HG02981 (cell line): ENCODE results near the gene NPHP1.
"Not testable (repeated sequence)": the region's sequence is repeated elsewhere in the genome, so short reads cannot be mapped to it uniquely, and the experiment has no call there.

Experiments used
- ATAC-seq: cut with Tn5 transposase; IDR thresholded peaks from one replicate; pipeline ENCODE4 v1.9.1; 2021; ENCODE audit warnings: mild to moderate bottlenecking, moderate library complexity; ENCODE audit not compliant: unreplicated experiment

Gene NPHP1

DNA sequence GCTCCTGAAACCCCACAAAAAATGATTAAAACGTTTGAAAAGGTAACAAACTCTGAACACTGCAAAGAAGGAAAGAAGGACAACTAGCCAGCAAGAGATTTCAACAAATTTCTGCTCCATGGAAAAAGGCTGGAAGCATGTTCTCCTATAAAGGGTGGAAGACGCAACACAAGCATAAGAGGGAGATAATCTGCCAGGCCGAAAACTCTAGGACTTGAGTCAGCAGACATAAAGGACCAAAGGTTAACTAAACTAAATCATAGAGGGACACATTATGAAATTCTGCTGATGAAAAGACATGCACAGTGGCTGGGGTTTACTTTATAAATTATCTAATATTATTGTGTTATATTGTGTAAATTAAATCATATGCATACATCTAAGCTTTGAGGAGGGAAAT lies 6.8 kb downstream of the NPHP1 start:
- no peak for ATAC-seq

DNA sequence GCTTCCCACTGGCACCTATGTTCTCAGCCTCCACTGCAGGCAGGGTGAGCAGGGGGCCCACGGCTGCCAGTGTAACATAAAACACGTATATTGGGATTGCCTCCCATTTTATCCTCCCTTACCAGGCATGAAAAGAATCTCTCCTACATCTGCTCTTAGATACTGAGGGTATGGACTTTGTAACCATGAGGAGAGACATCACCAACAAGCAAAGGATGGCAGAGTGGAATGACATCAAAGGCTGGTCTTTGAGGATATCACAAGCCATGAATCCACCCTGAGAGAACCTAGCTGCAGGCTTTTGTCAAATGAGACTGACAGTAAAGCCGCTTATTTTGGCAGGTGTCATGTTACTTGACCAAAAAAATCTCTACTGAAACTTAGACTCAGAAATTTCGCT lies 7.4 kb downstream of the NPHP1 start:
- no peak for ATAC-seq

DNA sequence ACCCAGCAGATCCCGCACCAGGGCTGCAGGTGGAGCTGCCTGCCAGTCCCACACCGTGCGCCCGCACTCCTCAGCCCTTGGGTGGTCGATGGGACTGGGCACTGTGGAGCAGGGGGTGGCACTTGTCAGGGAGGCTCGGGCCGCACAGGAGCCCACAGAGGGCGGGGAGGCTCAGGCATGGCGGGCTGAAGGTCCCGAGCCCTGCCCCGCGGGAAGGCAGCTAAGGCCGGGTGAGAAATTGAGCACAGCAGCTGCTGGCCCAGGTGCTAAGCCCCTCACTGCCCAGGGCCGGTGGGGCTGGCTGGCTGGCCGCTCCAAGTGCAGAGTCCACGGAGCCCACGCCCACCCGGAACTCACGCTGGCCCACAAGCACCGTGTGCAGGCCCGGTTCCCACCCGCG lies 14.6 kb downstream of the NPHP1 start:
- ATAC-seq, result not testable (repeated sequence)

DNA sequence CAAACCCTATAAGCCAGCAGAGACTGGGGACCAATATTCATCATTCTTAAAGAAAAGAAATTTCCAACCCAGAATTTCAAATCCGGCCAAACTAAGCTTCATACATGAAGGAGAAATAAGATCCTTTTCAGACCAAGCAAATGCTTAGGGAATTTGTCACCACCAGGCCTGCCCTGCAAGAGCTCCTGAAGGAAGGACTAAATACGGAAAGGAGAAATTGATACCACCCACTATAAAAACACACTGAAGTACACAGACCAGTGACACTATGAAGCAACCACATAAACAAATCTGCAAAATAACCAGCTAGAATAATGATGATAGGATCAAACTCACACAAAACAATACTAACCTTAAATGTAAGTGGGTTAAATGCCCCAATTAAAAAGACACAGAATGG lies 22.4 kb downstream of the NPHP1 start:
- no peak for ATAC-seq

DNA sequence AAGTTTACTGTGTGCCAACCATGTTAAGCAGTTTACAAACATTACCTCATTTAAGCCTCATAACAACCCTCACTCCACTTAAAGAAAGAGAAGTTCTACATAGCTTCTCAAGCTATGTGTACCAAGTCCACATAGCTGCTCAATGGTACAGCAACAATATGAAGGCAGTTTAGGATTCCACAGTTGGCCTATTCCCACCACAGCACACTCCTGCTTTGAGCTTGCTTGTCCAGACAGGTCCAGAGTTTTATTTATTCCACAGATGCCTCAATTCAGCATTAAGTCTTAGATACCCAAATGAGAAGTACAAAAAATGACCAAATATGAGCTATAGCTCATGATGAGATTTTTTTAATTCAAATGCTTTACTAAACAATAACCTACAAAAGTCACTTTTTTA lies 24.8 kb downstream of the NPHP1 start:
- ATAC-seq, result no peak

DNA sequence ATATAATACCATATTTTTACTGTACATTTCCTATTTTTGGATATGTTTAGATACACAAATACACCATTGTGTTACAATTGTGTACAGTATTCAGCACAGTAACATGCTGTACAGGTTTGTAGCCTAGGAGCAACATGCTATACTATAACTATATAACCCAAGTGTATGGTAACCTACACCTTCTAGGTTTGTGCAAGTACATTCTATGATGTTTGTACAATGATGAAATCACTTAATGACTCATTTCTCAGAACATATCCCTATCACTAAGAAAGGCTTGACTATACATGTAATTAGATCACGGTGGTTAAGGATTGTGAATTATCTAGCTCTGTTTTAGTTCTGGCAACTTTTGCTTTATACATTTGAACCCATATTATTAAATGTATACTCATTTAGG lies 31.3 kb downstream of the NPHP1 start:
- no peak for ATAC-seq

DNA sequence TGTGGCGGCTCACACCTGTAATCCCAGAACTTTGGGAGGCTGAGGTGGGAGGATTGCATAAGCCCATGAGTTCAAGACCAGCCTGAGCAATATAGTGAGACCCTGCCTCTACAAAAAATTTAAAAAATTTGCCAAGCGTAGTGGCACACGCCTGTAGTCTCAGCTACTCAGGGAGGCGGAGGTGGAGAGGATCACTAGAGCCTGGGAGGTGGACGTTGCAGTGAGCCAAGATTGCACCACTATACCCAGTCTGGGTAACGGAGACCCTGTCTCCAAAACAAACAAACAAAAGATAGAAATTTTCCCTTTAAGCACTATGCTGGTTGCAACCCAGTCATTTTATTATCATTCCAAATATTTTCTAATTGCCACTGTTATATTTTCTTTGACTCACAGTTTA lies 32.3 kb downstream of the NPHP1 start:
- ATAC-seq, result no peak

DNA sequence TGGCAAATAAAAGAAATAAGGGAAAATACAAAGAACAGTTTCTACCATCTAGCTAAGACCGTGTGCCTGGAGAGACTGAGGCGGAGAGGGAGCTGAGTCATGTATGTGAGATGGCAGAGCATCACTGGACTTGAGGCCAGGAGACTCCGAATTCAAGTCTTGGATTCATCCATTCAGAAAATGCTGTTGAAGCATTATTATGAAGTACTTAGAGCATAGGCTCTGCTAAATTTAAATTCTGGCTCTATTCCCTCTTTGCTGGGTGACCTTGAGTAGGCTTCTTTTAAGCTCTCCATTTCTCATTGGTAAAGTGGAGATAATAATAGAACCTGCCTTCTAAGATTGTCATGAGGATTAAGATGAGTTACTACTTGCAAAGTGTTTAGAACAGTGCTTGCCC lies 34.7 kb downstream of the NPHP1 start:
- ATAC-seq, result no peak

DNA sequence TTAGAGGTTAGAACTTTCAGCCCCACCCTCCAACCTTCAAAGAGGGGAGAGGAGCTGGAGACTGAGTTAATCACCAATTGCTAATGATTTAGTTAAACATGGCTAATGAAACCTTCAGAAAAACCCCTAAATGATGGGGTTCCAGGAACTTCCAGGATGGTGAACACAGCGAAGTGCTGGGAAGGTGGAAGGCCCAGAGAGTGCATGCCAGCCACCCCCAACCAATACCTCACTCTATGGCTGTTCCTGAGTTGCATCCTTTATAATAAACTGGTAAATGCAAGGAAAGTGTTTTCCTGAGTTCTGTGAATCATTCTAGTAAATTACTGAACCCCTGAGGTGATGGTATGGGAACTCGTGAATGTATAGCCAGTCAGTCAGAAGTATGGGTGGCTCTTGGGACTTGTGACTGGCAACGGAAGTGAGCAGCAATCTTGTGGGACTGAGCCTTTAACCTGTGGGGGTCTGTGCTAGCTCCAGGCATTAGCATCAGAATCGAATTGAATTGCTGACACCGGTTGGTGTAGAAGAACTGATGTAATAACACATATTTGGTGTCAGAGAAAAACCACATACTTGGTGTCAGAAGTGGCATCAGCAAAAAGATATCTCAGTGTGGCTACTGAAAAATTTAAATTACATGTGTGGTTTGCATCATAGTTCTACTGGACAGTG lies 37.4 kb downstream of the NPHP1 start:
- no peak for ATAC-seq

DNA sequence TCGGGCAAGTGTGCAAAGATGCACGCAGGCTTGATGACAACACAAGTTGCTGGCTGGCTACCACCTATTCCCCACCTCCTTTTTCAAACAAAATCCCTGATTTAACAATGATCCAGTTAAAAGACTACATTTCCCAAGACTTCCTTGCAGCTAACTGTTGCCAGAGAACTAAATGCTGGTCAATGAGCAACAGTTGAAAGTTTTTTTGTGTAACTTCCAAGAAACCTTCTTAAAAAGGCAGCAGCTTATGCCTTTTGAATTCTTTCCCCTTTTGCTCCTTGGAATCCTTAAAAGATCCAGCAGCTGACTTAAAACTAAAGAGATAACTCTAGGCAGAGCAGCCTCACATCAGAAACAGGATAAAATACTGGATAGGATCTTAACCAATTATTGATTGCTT lies 38.5 kb downstream of the NPHP1 start:
- no peak for ATAC-seq

DNA sequence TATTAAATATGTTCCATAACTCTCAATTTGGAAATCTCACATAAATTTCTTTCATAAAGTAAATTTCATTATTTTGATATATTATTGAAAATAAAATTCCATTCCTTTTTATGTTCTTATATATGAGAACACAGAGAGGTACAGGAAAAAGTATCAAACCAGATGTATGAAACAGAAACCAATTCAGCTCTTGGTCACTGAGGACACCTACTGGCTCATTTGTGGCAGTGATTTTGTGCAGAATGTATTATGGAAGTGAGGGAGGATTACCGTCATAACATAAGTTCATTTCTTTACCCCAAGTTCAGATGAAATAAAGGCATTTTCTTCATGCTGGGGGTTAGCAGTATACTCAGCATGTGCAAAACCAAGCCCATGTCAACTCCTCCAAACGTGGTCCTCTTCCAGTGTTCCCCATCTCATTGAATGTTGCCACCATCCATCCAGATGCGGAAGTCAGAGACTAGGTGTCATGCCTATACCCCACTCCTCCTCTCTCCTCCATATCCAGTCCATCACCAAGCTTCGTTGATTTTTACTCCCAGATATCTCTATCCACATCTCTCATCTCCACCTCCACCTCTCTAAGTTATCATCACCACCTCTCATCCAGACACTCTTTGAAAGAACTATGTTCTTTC lies 47.5 kb downstream of the NPHP1 start:
- ATAC-seq, result peak; percentile 47

DNA sequence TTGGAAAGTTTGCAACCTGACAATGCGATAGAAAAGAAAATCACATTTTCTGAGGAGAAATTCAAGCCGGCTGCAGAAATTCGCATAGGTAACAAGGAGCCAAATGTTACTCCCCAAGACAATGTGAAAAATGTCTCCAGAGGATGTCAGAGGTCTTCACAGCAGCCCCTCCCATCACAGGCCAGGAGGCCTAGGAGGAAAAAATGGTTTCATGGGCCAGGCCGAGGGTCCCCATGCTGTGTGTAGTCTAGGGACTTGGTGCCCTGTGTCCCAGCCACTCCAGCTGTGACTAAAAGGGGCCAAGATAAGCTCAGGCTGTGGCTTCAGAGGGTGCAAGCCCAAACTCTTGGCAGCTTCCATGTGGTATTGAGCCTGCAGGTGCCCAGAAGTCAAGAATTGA lies 50.0 kb downstream of the NPHP1 start:
- not testable (repeated sequence) for ATAC-seq

DNA sequence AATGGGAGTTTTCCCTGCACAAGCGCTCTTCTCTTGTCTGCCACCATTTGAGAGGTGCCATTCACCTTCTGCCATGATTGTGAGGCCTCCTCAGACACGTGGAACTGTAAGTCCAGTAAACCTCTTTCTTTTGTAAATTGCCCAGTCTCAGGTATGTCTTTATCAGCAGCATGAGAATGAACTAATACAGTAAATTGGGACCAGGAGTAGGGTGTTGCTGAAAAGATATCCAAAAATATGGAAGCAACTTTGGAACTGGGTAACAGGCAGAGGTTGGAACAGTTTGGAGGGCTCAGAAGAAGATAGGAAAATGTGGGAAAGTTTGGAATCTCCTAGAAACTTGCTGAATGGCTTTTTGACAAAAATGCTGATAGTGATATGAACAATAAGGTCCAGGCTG lies 50.6 kb downstream of the NPHP1 start:
- ATAC-seq, result not testable (repeated sequence)

DNA sequence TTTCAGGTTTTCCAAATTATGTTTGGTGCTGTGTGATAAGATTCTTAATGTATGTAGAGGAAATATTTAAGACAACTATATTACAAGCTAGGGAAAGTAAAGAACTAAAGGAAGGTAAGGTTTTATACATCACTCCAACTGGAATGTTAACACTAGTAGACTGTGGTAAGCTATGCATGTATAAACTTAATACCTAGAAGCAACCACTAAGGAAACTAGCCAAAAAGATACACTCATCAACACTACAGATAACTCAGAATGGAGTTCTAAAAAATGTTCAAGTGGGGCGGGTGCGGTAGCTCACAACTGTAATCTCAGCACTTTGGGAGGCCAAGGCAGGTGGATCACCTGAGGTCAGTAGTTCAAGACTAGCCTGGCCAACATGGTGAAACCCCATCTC lies 51.4 kb downstream of the NPHP1 start:
- no peak for ATAC-seq

DNA sequence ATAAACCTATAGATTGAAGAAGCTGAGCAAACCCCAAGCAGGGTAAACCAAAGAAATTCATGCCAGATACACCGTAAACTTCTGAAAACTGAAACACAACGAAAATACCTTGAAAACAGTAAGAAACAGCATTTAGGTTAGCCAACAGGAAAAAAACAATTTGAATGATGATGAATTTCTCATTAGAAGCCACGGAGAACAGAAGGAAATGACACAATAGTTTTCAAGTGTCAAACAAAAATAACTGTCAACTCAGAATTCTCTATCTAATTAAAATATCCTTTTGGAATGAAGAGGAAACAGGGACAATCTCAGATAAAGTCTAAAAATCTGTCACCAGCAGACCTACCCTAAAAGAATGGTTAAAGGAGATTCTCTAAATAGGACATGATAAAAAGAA lies 51.9 kb downstream of the NPHP1 start:
- no peak for ATAC-seq

DNA sequence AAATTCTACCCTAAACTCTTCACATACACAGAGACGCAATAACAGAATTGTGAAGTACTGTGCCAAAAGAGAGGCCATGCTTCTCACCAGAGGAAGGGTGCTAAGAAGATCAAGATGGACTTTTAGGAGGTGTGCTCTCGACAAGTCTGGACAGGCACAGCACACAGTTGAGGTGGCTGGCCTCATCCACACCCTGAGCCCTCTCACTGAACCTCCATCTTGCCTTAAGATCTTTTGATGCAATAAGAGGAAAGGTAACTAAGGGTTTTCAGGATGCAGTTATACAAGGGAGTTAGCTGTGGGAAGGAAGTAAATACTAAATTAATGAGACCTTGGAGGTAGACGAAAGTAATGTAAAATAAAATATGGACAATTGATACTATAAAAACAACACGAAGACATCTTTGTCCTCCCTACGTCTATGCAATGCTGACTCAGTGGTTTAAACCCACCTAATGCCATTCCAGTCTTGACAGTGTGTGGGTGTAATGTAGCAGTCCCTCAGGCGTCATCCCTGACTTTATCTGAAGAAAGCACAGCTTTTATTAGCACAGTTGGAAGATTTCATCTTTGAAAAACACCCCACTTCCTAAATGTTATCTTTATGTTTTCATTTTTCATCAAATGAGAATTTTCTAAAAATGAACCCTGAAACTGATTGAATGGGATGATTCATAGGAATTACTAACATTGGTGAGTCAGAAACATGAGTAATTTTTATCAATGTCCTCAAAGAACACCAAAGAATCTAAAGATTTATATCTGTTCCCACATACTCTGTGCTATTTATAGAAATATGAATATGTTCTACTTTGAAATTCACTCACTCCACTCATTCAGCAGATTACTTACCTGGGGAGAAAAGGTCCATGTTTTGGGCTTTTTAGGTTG lies 55.2 kb downstream of the NPHP1 start:
- no peak for ATAC-seq

DNA sequence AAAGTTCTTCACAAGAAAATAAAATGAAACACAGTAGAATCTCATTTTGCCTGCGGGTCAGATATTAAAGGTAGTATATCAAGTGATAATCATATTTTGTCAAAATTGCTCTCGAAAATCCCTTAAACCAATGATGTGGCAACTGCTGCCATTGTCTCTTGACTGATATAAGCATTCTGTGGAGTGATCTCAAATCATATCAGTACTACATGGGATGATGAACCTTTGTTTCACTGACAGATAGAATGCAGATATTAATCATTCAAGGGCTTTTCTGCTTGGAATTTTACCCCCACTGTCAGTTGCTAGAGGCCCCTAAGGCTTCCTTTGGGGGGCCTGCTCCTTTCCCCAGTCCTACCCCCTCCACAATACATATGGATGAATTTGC lies 57.9 kb downstream of the NPHP1 start:
- ATAC-seq, result no peak

DNA sequence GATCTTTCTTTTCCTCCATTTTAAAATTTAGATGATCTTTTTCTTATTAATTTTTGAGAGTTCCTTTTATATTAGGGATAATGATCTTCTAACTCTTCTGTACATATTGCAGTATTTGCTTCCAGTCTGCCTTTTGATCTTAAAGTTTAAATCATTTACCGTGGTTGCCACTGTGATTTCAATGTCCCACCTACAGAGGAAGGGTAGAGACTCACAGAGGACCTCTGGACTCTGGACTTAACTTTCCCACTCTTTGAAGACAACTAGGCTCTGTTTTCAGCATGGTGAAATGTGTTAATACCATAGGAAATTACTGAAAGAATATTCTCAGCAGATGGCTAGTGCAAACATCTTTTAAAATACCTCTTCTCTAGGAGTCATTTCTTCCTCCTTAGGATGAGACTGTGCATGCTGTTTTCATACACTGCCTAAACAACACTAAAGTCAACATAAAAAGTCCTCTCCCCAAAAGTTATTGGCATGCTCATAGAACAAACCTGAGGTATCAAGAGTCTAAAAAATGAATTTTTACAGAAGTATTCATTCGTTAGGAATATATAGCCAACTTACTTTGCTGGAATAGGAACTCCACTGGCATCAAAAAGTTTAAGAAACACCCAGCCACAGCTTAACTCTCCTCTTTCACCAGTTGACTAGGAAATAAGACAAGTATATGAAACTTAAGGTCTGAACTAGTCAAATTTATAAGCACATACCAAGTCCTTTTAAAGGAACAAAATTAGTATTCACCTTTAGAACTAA lies 58.4 kb downstream of the NPHP1 start:
- no peak for ATAC-seq

DNA sequence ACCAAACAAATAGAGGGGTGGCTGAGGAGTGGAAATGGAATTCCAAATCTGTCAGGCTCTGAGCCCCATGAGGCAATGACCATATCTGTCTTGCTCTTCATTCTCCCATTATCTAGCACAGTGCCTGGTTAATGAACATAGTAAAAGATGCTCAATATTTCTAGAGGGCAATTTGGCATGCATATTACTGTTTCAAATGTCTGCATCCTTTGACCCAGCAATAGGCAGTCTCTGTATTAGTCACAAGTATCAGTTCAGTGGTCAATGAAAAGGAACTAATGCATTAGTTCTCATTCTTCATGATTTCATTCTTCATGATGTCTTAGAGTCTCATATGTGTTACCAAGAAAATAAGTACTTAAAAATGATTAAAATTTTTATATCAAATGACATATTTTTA lies 60.8 kb downstream of the NPHP1 start:
- ATAC-seq, result no peak

DNA sequence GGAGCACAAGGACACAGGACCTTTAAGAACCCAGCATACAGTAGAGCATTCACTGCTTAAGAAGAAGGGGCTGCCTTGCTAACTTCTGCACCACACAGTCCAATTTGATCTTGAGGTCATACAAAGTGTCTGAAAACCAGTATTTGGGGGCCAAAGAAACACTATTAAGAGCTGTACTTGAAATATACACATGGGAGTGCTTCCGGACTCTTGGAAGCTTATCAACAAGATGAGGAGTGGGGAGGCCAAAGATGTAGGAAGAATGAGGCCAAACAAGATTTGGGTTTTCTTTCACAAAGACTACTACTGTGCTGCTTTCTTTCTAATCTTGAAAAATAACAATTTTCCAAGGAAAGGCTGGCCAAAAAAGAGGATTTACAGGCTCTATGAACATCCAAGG lies 64.4 kb downstream of the NPHP1 start:
- no peak for ATAC-seq

DNA sequence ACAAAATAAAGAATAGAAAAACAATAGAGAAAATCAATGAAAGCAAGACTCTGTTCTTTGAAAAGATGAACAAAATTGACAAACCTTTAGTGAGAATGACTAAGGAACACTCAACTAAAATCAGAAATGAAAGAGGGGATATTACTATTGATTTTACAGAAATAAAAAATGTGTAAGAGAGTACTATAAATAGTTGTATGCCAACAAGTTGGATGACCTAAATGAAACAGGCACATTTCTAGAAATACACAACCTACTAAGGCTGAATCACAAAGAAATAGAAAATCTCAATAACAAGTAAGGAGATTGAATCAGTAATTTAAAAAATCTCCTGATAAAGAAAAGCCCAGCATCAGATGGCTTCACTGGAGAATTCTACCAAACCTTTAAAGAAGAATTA lies 70.8 kb downstream of the NPHP1 start:
- ATAC-seq, result no peak
